ENCODE measurements around the gene UNC79. TPM values are rescaled to one million over a fixed set of nuclear protein-coding genes. Genes with fewer than 3 reads are reported as not detected.

Gene UNC79
- total and polyA plus RNA-seq, 4 donors: 0.03 to 0.94 (median 0.14) TPM

GRCh38 chr14:93701562-93701961 is 270.8 kb downstream of the UNC79 start:
- Histone ChIP-seq H3K9ac (ENCODE audit: insufficient read depth in 1 of 2, low read length in 2 of 2) (no peak overlapping the region), H3K27me3 (ENCODE audit: control insufficient read depth in 3 of 3, insufficient read depth in 3 of 3, low read length in 2 of 3) (no peaks in the 10 kb centered on the region), H3K9me3 (ENCODE audit: control insufficient read depth in 4 of 4, insufficient read depth in 3 of 4, low read length in 3 of 4) (peaks cover 0 to 3% (median 1%) of the 10 kb centered on the region in 4 donors), H3K27ac (ENCODE audit: low read depth in 1 of 2, low read length in 1 of 2) (no peak overlapping the region), H3K4me3 (no peak overlapping the region), H3K36me3 (ENCODE audit: control insufficient read depth in 4 of 4, insufficient read depth in 4 of 4, low read length in 4 of 4) (no peaks in the 10 kb centered on the region), H3K4me1 (ENCODE audit: control insufficient read depth in 5 of 5, insufficient read depth in 5 of 5, low read length in 5 of 5) (no peaks in the 10 kb centered on the region)
- 90 to 91% methylated on average over 2 of the region's 2 CpGs for WGBS, 2 donors
- no peak for TF ChIP-seq CTCF (IDR thresholded peaks at IDR 0.05; ENCODE audit: control extremely low read depth, extremely low read depth)
- DNase-seq (no peak), ATAC-seq (ENCODE audit: insufficient read depth, low FRiP score) (no peak)

- DNase-seq (no peak), ATAC-seq (ENCODE audit: insufficient read depth, low FRiP score) (no peak)
- 79 to 87% methylated on average over 6 of the region's 6 CpGs for WGBS, 2 donors
- Histone ChIP-seq H3K4me3 (no peak overlapping the region), H3K27me3 (ENCODE audit: control insufficient read depth in 3 of 3, insufficient read depth in 3 of 3, low read length in 2 of 3) (no peaks in the 10 kb centered on the region), H3K9ac (ENCODE audit: insufficient read depth in 1 of 2, low read length in 2 of 2) (no peak overlapping the region), H3K36me3 (ENCODE audit: control insufficient read depth in 4 of 4, insufficient read depth in 4 of 4, low read length in 4 of 4) (no peaks in the 10 kb centered on the region), H3K4me1 (ENCODE audit: control insufficient read depth in 5 of 5, insufficient read depth in 5 of 5, low read length in 5 of 5) (no peaks in the 10 kb centered on the region), H3K9me3 (ENCODE audit: control insufficient read depth in 4 of 4, insufficient read depth in 3 of 4, low read length in 3 of 4) (peaks cover 0 to 2% (median 0%) of the 10 kb centered on the region in 4 donors), H3K27ac (ENCODE audit: low read depth in 1 of 2, low read length in 1 of 2) (no peak overlapping the region)
- no peak for TF ChIP-seq CTCF (IDR thresholded peaks at IDR 0.05; ENCODE audit: control extremely low read depth, extremely low read depth)
These were observed 272.2 kb downstream of the UNC79 start for GRCh38 chr14:93702946-93703345.

- TF ChIP-seq CTCF (IDR thresholded peaks at IDR 0.05; ENCODE audit: control extremely low read depth, extremely low read depth): no peak
- no peaks in the 10 kb centered on the region for H3K9me3 ChIP-seq (ENCODE audit: control insufficient read depth in 4 of 4, insufficient read depth in 3 of 4, low read length in 3 of 4)
- no peaks in the 10 kb centered on the region for H3K4me1 ChIP-seq (ENCODE audit: control insufficient read depth in 5 of 5, insufficient read depth in 5 of 5, low read length in 5 of 5)
- no peaks in the 10 kb centered on the region for H3K27me3 ChIP-seq (ENCODE audit: control insufficient read depth in 3 of 3, insufficient read depth in 3 of 3, low read length in 2 of 3)
- DNase-seq (no peak), ATAC-seq (ENCODE audit: insufficient read depth, low FRiP score) (no peak)
- no peak overlapping the region for H3K9ac ChIP-seq (ENCODE audit: insufficient read depth in 1 of 2, low read length in 2 of 2)
- H3K4me3 ChIP-seq: no peak overlapping the region
- H3K27ac ChIP-seq (ENCODE audit: low read depth in 1 of 2, low read length in 1 of 2): no peak overlapping the region
- 66 to 82% methylated on average over 6 of the region's 6 CpGs for WGBS, 2 donors
- H3K36me3 ChIP-seq (ENCODE audit: control insufficient read depth in 4 of 4, insufficient read depth in 4 of 4, low read length in 4 of 4): no peaks in the 10 kb centered on the region
These were observed 273.2 kb downstream of the UNC79 start for GRCh38 chr14:93703941-93704340.

- H3K9me3 ChIP-seq (ENCODE audit: control insufficient read depth in 4 of 4, insufficient read depth in 3 of 4, low read length in 3 of 4): no peaks in the 10 kb centered on the region
- H3K4me3 ChIP-seq: no peak overlapping the region
- no peak overlapping the region for H3K27ac ChIP-seq (ENCODE audit: low read depth in 1 of 2, low read length in 1 of 2)
- H3K36me3 ChIP-seq (ENCODE audit: control insufficient read depth in 4 of 4, insufficient read depth in 4 of 4, low read length in 4 of 4): no peaks in the 10 kb centered on the region
- no peak overlapping the region for H3K9ac ChIP-seq (ENCODE audit: insufficient read depth in 1 of 2, low read length in 2 of 2)
- TF ChIP-seq CTCF (IDR thresholded peaks at IDR 0.05; ENCODE audit: control extremely low read depth, extremely low read depth): no peak
- ATAC-seq (ENCODE audit: insufficient read depth, low FRiP score): no peak
- DNase-seq: no peak
- 88% methylated on average over 15 of the region's 15 CpGs for WGBS, 2 donors
- no peaks in the 10 kb centered on the region for H3K27me3 ChIP-seq (ENCODE audit: control insufficient read depth in 3 of 3, insufficient read depth in 3 of 3, low read length in 2 of 3)
- no peaks in the 10 kb centered on the region for H3K4me1 ChIP-seq (ENCODE audit: control insufficient read depth in 5 of 5, insufficient read depth in 5 of 5, low read length in 5 of 5)
These were observed 274.9 kb downstream of the UNC79 start for GRCh38 chr14:93705513-93706156.

All from lung (tissue), 12 donors.